ENCODE measurements around the gene SLC43A3. TPM values are rescaled to one million over a fixed set of nuclear protein-coding genes. Genes with fewer than 3 reads are reported as not detected.

The SLC43A3 gene
- total RNA-seq, 1 donor from 2014 or later = 10.8 TPM

DNA sequence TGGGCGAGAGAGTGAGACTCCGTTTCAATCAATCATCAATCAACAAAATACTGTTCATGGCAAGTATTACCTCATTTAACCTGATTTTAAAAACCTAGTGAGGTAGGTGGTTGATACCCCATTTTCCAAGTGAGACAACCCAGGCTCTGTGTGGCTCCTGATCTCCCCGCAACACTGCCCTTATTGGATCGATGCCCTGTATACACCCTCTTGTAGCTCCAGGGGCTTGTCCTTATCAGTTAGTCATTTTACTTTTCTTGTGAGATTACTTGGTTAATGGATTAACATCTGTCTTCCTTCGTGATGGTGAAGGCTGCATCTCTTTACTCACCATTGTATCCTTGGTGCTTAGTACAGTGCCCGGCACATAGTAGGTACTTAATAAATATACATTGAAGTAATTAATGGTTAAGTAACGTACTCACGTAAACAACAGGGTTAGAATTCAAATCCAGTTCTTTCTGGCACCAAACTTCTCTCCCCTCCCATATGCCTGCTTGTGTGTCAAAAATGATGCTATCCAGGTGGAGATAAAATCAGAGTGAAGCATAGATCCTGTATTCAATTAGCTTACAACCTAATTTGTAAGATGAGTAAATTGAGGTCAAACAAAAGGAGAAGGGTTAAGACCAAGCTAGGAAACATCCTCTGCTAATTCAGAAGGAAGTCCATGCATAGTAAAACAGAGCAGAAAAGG, 34.7 kb downstream of the SLC43A3 start:
- DNase-seq = no peak
- H3K9me3 Mint-ChIP-seq (ENCODE audit: unreplicated experiment) = no peaks in the 10 kb centered on the region
- no peak overlapping the region for H3K27ac Mint-ChIP-seq (ENCODE audit: unreplicated experiment)
- H3K4me3 Mint-ChIP-seq (ENCODE audit: unreplicated experiment) = no peak overlapping the region
- H3K4me1 Mint-ChIP-seq (ENCODE audit: low read depth, unreplicated experiment) = no peaks in the 10 kb centered on the region
- H3K27me3 Mint-ChIP-seq (ENCODE audit: unreplicated experiment) = no peaks in the 10 kb centered on the region
- no peaks in the 10 kb centered on the region for H3K36me3 Mint-ChIP-seq (ENCODE audit: unreplicated experiment)
- TF ChIP-seq, protein P1, sequence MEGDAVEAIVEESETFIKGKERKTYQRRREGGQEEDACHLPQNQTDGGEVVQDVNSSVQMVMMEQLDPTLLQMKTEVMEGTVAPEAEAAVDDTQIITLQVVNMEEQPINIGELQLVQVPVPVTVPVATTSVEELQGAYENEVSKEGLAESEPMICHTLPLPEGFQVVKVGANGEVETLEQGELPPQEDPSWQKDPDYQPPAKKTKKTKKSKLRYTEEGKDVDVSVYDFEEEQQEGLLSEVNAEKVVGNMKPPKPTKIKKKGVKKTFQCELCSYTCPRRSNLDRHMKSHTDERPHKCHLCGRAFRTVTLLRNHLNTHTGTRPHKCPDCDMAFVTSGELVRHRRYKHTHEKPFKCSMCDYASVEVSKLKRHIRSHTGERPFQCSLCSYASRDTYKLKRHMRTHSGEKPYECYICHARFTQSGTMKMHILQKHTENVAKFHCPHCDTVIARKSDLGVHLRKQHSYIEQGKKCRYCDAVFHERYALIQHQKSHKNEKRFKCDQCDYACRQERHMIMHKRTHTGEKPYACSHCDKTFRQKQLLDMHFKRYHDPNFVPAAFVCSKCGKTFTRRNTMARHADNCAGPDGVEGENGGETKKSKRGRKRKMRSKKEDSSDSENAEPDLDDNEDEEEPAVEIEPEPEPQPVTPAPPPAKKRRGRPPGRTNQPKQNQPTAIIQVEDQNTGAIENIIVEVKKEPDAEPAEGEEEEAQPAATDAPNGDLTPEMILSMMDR (IDR thresholded peaks at IDR 0.05; ENCODE audit: partially characterized antibody, unreplicated experiment) = no peak

DNA sequence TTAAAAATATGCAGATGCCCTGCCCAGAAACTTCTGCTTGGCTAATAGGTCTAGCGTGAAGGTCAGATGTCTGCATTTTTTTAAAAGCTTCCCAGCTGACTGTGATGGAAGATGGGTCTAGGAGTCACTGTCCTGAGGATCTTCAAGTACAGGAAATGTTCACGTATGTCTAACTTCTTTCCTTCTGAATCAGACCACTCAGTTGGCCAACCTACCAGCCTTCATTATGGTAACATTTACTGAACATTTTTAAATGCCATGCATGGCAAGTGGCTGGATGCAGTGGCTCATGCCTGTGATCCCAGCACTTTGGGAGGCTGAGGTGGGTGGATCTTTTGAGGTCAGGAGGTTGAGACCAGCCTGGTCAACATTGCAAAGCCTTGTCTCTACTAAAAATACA, 35.4 kb downstream of the SLC43A3 start:
- no peak overlapping the region for H3K4me3 Mint-ChIP-seq (ENCODE audit: unreplicated experiment)

GRCh38 chr11:57391111-57391510, 35.8 kb downstream of the SLC43A3 start:
- H3K36me3 Mint-ChIP-seq (ENCODE audit: unreplicated experiment) = no peaks in the 10 kb centered on the region
- no peaks in the 10 kb centered on the region for H3K4me1 Mint-ChIP-seq (ENCODE audit: low read depth, unreplicated experiment)
- no peaks in the 10 kb centered on the region for H3K9me3 Mint-ChIP-seq (ENCODE audit: unreplicated experiment)
- no peak overlapping the region for H3K4me3 Mint-ChIP-seq (ENCODE audit: unreplicated experiment)
- no peak overlapping the region for H3K27ac Mint-ChIP-seq (ENCODE audit: unreplicated experiment)
- TF ChIP-seq, protein P1 (IDR thresholded peaks at IDR 0.05; ENCODE audit: partially characterized antibody, unreplicated experiment) = no peak
- no peaks in the 10 kb centered on the region for H3K27me3 Mint-ChIP-seq (ENCODE audit: unreplicated experiment)
- no peak for DNase-seq

More for the DNA sequence above, 35.4 kb downstream of the SLC43A3 start:
- H3K27ac Mint-ChIP-seq (ENCODE audit: unreplicated experiment) = no peak overlapping the region
- H3K27me3 Mint-ChIP-seq (ENCODE audit: unreplicated experiment) = no peaks in the 10 kb centered on the region
- TF ChIP-seq, protein P1 (IDR thresholded peaks at IDR 0.05; ENCODE audit: partially characterized antibody, unreplicated experiment) = no peak
- H3K36me3 Mint-ChIP-seq (ENCODE audit: unreplicated experiment) = no peaks in the 10 kb centered on the region
- no peak for DNase-seq
- H3K9me3 Mint-ChIP-seq (ENCODE audit: unreplicated experiment) = no peaks in the 10 kb centered on the region
- H3K4me1 Mint-ChIP-seq (ENCODE audit: low read depth, unreplicated experiment) = no peaks in the 10 kb centered on the region

- Mint-ChIP-seq H3K4me1 (ENCODE audit: low read depth, unreplicated experiment) (no peaks in the 10 kb centered on the region), H3K4me3 (ENCODE audit: unreplicated experiment) (no peak within 1 kb of the TSS), H3K27ac (ENCODE audit: unreplicated experiment) (no peak within 1 kb of the TSS), H3K9me3 (ENCODE audit: unreplicated experiment) (no peaks in the 10 kb centered on the region), H3K36me3 (ENCODE audit: unreplicated experiment) (no peaks in the 10 kb centered on the region), H3K27me3 (ENCODE audit: unreplicated experiment) (no peaks in the 10 kb centered on the region)
- TF ChIP-seq, protein P1 (IDR thresholded peaks at IDR 0.05; ENCODE audit: partially characterized antibody, unreplicated experiment) = no peak
- DNase-seq = no peak
Observed at GRCh38 chr11:57390535-57390934, 36.4 kb downstream of the SLC43A3 start, which contains the start of gene PRG2. TSS of gene PRG2 (minus strand) at chr11:57390650. CDS start at chr11:57389944, 706 bp downstream.

- no peak overlapping the region for H3K4me3 Mint-ChIP-seq (ENCODE audit: unreplicated experiment)
- no peak for DNase-seq
- no peaks in the 10 kb centered on the region for H3K36me3 Mint-ChIP-seq (ENCODE audit: unreplicated experiment)
- no peak overlapping the region for H3K27ac Mint-ChIP-seq (ENCODE audit: unreplicated experiment)
- TF ChIP-seq, protein P1 (IDR thresholded peaks at IDR 0.05; ENCODE audit: partially characterized antibody, unreplicated experiment) = no peak
- H3K27me3 Mint-ChIP-seq (ENCODE audit: unreplicated experiment) = peaks cover under 1% of the 10 kb centered on the region
- no peaks in the 10 kb centered on the region for H3K9me3 Mint-ChIP-seq (ENCODE audit: unreplicated experiment)
- H3K4me1 Mint-ChIP-seq (ENCODE audit: low read depth, unreplicated experiment) = no peaks in the 10 kb centered on the region
Observed at GRCh38 chr11:57387289-57388030, 39.5 kb downstream of the SLC43A3 start.
